K562 (cell line): Measurements from ENCODE around the gene ZNF26. TPM values are rescaled to one million over a fixed set of nuclear protein-coding genes. Genes with fewer than 3 reads are reported as not detected.
A peak's percentile ranks its signal among the peaks of the same experiment; 100 is the strongest.
"Not testable (repeated sequence)": the region's sequence is repeated elsewhere in the genome, so short reads cannot be mapped to it uniquely, and the experiment has no call there.

Source experiments
- ATAC-seq: fragments of 200-7000 bp; cut with Tn5 transposase; 3 replicates; pipeline ENCODE4 v1.9.1; 2020; ENCODE audit warnings: moderate library complexity
- BruUV-seq: library from RNA; stranded (reverse); fragments of 400-500 nt; replicated peaks from 2 replicates; lab custom pipeline; 2021; lab: Mats Ljungman, UMichigan
- CTCF ChIA-PET: fragments of 300-600 bp; formaldehyde crosslinking; extraction: SDS; loops from one replicate; lab custom pipeline; 2021; ENCODE audit warnings: low intra/inter-chr PET ratio; lab: Yijun Ruan, JAX
- POLR2A ChIA-PET: fragments of 300-600, 350-650 bp; sonication (Branson Sonifier 250); formaldehyde crosslinking; extraction: SDS; loops from one replicate; lab custom pipeline; 2021; ENCODE audit warnings: antibody characterized with exemption, inconsistent platforms; lab: Yijun Ruan, JAX
- DNase-seq, 4 experiments: peaks; one replicate each; pipeline versions ENCODE4 v3.0.0 to v3.0.0-alpha.2; 2011 to 2018; ENCODE audit warnings: low spot score in 3 of 4, mixed read lengths in 3 of 4; ENCODE audit errors: extremely low read depth in 1 of 4
- FAIRE-seq: peaks from 2 replicates; lab custom pipeline; 2011; peaks lifted over from hg19 to GRCh38; lab: Jason Lieb, UNC
- H2AFZ ChIP-seq: 2 replicates; pipeline ENCODE4 v1.6.0; 2011; ENCODE audit warnings: low read depth, low read length, control low read depth, inconsistent platforms
- H3K27ac ChIP-seq: fragments of 200-600 bp; 3 replicates; pipeline ENCODE4 v1.8.0; 2011; ENCODE audit warnings: low read depth, mild to moderate bottlenecking, control low read depth, inconsistent platforms, low read length, moderate library complexity, mixed read lengths; ENCODE audit errors: extremely low read depth
- H3K27me3 ChIP-seq, 2 experiments: fragments of 300-600 bp in 1 of 2; 2 replicates in 1 of 2; 3 replicates in 1 of 2; pipeline versions ENCODE4 v1.6.0 to v1.8.0; 2011; ENCODE audit warnings: inconsistent platforms in 2 of 2, low read length in 2 of 2, mild to moderate bottlenecking in 1 of 2, mixed read lengths in 1 of 2, moderate library complexity in 1 of 2; ENCODE audit not compliant: control insufficient read depth in 2 of 2, insufficient read depth in 2 of 2
- H3K36me3 ChIP-seq: fragments of 300-600 bp; 3 replicates; pipeline ENCODE4 v1.8.0; 2011; ENCODE audit warnings: mild to moderate bottlenecking, low read length, inconsistent platforms; ENCODE audit not compliant: control insufficient read depth, insufficient read depth
- H3K4me1 ChIP-seq, 2 experiments: fragments of 200-600 bp in 1 of 2; replicated peaks in 1 of 2; 2 replicates in 1 of 2; 3 replicates in 1 of 2; pipeline versions ENCODE4 v1.5.1 to v1.8.0; 2011; ENCODE audit warnings: inconsistent platforms in 2 of 2, low read length in 2 of 2, mild to moderate bottlenecking in 1 of 2, mixed read lengths in 1 of 2, moderate library complexity in 1 of 2; ENCODE audit not compliant: control insufficient read depth in 2 of 2, insufficient read depth in 2 of 2
- H3K4me2 ChIP-seq: 2 replicates; pipeline ENCODE4 v1.6.1; 2011; ENCODE audit warnings: low read length, control low read depth, inconsistent platforms, mixed read lengths; ENCODE audit not compliant: insufficient read depth
- H3K4me3 ChIP-seq: fragments of 200-600 bp; sonication (generic), shearing (Covaris generic); 2 replicates; pipeline ENCODE4 v1.5.1; 2016; ENCODE audit warnings: control low read depth, inconsistent platforms
- H3K79me2 ChIP-seq: fragments of 200-600 bp; 3 replicates; pipeline ENCODE4 v1.8.0; 2011; ENCODE audit warnings: low read length, inconsistent platforms; ENCODE audit not compliant: control insufficient read depth, insufficient read depth
- H3K9ac ChIP-seq, 2 experiments: 2 replicates each; pipeline versions ENCODE4 v1.6.0 to v1.6.1; 2011; ENCODE audit warnings: low read depth in 2 of 2, low read length in 2 of 2, control low read depth in 1 of 2, inconsistent platforms in 1 of 2, mild to moderate bottlenecking in 1 of 2, mixed read lengths in 1 of 2; ENCODE audit not compliant: insufficient read depth in 1 of 2
- H3K9me1 ChIP-seq: one replicate; pipeline ENCODE4 v1.6.0; 2011; ENCODE audit warnings: inconsistent platforms, mild to moderate bottlenecking, low read length, moderate library complexity; ENCODE audit not compliant: control insufficient read depth, insufficient read depth
- H3K9me3 ChIP-seq: replicated peaks from 2 replicates; pipeline ENCODE4 v1.5.1; 2011; ENCODE audit warnings: low read depth, low read length, inconsistent platforms; ENCODE audit not compliant: control insufficient read depth, insufficient read depth
- H4K20me1 ChIP-seq: replicated peaks from 2 replicates; pipeline ENCODE4 v1.6.1; 2011; ENCODE audit warnings: low read length, inconsistent platforms, mixed read lengths; ENCODE audit not compliant: control insufficient read depth, insufficient read depth
- CTCF ChIP-seq, 3 experiments: IDR thresholded peaks in 2 of 3; conservative IDR thresholded peaks in 1 of 3; 2 replicates each; pipeline ENCODE4 v1.5.1; 2011 to 2012; ENCODE audit warnings: low read length in 3 of 3, mild to moderate bottlenecking in 3 of 3, control low read depth in 2 of 3, improper control_type of control experiment in 1 of 3, inconsistent platforms in 1 of 3, low read depth in 1 of 3, mixed read lengths in 1 of 3, moderate library complexity in 1 of 3; ENCODE audit not compliant: insufficient read depth in 2 of 3
- DEAF1 ChIP-seq: fragments of 450-650 bp; formaldehyde crosslinking; IDR thresholded peaks from 2 replicates; pipeline ENCODE4 v1.4.0; 2020; ENCODE audit warnings: mild to moderate bottlenecking, moderate library complexity
- RAD21 ChIP-seq, 2 experiments: fragments of 250-450 bp in 1 of 2; fragments of 450-650 bp in 1 of 2; sonication (Bioruptor Pico) in 1 of 2; formaldehyde crosslinking in 1 of 2; IDR thresholded peaks in 1 of 2; conservative IDR thresholded peaks in 1 of 2; 2 replicates each; pipeline versions ENCODE4 v1.4.0 to v1.8.0; 2020 to 2022; ENCODE audit warnings: mild to moderate bottlenecking in 2 of 2, moderate library complexity in 1 of 2
- SMC3 ChIP-seq: conservative IDR thresholded peaks from 2 replicates; pipeline ENCODE4 v1.6.1; 2011; ENCODE audit warnings: low read depth, low read length, improper control_type of control experiment; ENCODE audit not compliant: insufficient read depth
- WGBS: fragments of 100-300 bp; shearing (Covaris generic); methylation state at CpG from one replicate; pipeline ENCODE4 v1.1.6; 2016; ENCODE audit warnings: low coverage, mixed read lengths; ENCODE audit not compliant: insufficient coverage; ENCODE audit errors: missing lambda C conversion rate; 5-methylcytosine and 5-hydroxymethylcytosine counted together
- in situ Hi-C: fragments of 300-500 bp; cut with MboI; formaldehyde crosslinking; loops from 4 replicates; pipeline ENCODE4 v1.15.0; 2018; ENCODE audit warnings: inconsistent platforms, mixed read lengths
- intact Hi-C: fragments of 100-400 bp; cut with micrococcal nuclease; formaldehyde crosslinking; loops from 2 replicates; pipeline ENCODE4 v1.14.2; 2022
- polyA plus RNA-seq, 8 experiments: library from polyadenylated mRNA; depleted of rRNA in 4 of 8; stranded (reverse) in 5 of 8; unstranded in 3 of 8; fragments of >200 nt; fragmentation: Nextera tagmentation in 2 of 8; fragmentation: Illumina TruSeq in 1 of 8; extraction: Ambion mirVana in 2 of 8; extraction: Trizol in 1 of 8; gene quantifications; 2 replicates each; pipeline versions ENCODE4 v1.2.1 to v1.2.3, GENCODE V29; 2011 to 2014; ENCODE audit warnings: inconsistent platforms in 1 of 8, missing spikeins in 1 of 8
- total RNA-seq, 7 experiments: library from RNA; depleted of rRNA in 6 of 7; stranded (reverse); fragments of >200 nt in 6 of 7; fragmentation: Illumina TruSeq in 2 of 7; extraction: Trizol in 2 of 7; gene quantifications; 2 replicates each; pipeline versions ENCODE4 v1.2.1 to v1.2.3, GENCODE V29; 2011 to 2021; ENCODE audit warnings: low replicate concordance in 1 of 7

ZNF26 gene
- total and polyA plus RNA-seq, 9 of the 15 experiments (the other 6 are each of a cell fraction or from before 2014, with no cell fraction given), result 1.2 to 14.1 (median 8.0) TPM

GRCh38 chr12:132963947-132964346, 22.2 kb upstream of the ZNF26 start:
- WGBS, result 0% methylated on average over 8 of the region's 10 CpGs
- H3K79me2 ChIP-seq, FAIRE-seq, H3K9ac ChIP-seq, H3K9me3 ChIP-seq, BruUV-seq, ATAC-seq, H2AFZ ChIP-seq, H3K4me1 ChIP-seq, H3K27ac ChIP-seq, H4K20me1 ChIP-seq, H3K27me3 ChIP-seq, H3K36me3 ChIP-seq, CTCF ChIA-PET, H3K9me1 ChIP-seq, H3K4me2 ChIP-seq, in situ Hi-C loops, POLR2A ChIA-PET, H3K4me3 ChIP-seq: not testable (repeated sequence)
- TF ChIP-seq CTCF (IDR thresholded peaks at IDR 0.05 in 2 of 3, conservative IDR thresholded peaks at IDR 0.05 in 1 of 3; ENCODE audit: insufficient read depth in 2 of 3, low read depth in 1 of 3, low read length in 3 of 3), result peak; percentile 54 to 71 (median 69)
- peak; percentile 28 to 81 for TF ChIP-seq RAD21 (CRISPR knock-in tag; conservative IDR thresholded peaks at IDR 0.05 in 1 of 2, IDR thresholded peaks at IDR 0.05 in 1 of 2)
- TF ChIP-seq DEAF1 (CRISPR knock-in tag), result 0 out of 2 replicates have a peak, but pooled peaks have one; percentile 31
- TF ChIP-seq SMC3, result 0 out of 2 replicates have a peak, but pooled peaks have one; percentile 40
- intact Hi-C loops, result loop anchor here (10.0 kb wide), 1 partner anchor 101 kb away; no protein-coding TSS in a partner anchor
- peak; percentile 28 to 64 (median 30) for DNase-seq
